HEK293 (cell line): ENCODE measurements around the gene GRAP2.

Source experiments
- CTCF ChIA-PET: fragments of 350-600 bp; formaldehyde crosslinking; extraction: SDS; loops from one replicate; lab custom pipeline; 2021; ENCODE audit warnings: antibody characterized with exemption; lab: Yijun Ruan, JAX
- POLR2A ChIA-PET: fragments of 300-600 bp; formaldehyde crosslinking; extraction: SDS; loops from one replicate; lab custom pipeline; 2020; ENCODE audit warnings: antibody characterized with exemption, inconsistent platforms; lab: Yijun Ruan, JAX
- H3K27ac ChIP-seq: fragments of 200-500 bp; sonication (Bioruptor generic); 2 replicates; pipeline ENCODE4 v1.5.1; 2014; ENCODE audit warnings: low read depth, low read length, control low read depth, inconsistent platforms; ENCODE audit errors: extremely low read depth
- H3K36me3 ChIP-seq, 2 experiments: fragments of 200-500 bp in 1 of 2; sonication (Bioruptor generic) in 1 of 2; 1 replicate in 1 of 2; 2 replicates in 1 of 2; pipeline ENCODE4 v1.5.1; 2014 to 2017; ENCODE audit warnings: inconsistent platforms in 2 of 2, low read length in 2 of 2; ENCODE audit not compliant: control insufficient read depth in 2 of 2, insufficient read depth in 1 of 2
- H3K4me1 ChIP-seq: fragments of 200-500 bp; sonication (Bioruptor generic); 2 replicates; pipeline ENCODE4 v1.5.1; 2014; ENCODE audit warnings: mild to moderate bottlenecking, low read length, inconsistent platforms; ENCODE audit not compliant: control insufficient read depth, insufficient read depth
- H3K4me3 ChIP-seq: 2 replicates; pipeline ENCODE4 v1.5.1; 2011; ENCODE audit warnings: low read depth, mild to moderate bottlenecking, control low read depth, low read length, moderate library complexity
- H3K9me3 ChIP-seq: fragments of 200-500 bp; sonication (Bioruptor generic); 2 replicates; pipeline ENCODE4 v1.5.1; 2014; ENCODE audit warnings: low read depth, low read length, inconsistent platforms; ENCODE audit not compliant: control insufficient read depth, insufficient read depth
- GLI2 ChIP-seq: fragments of 450-650 bp; formaldehyde crosslinking; IDR thresholded peaks from 2 replicates; pipeline ENCODE4; 2017; ENCODE audit warnings: missing biosample characterization, missing genetic modification characterization, low read depth, borderline replicate concordance
- KLF9 ChIP-seq: fragments of 450-650 bp; formaldehyde crosslinking; IDR thresholded peaks from 2 replicates; pipeline ENCODE4 v1.5.1; 2016; ENCODE audit warnings: missing biosample characterization, missing genetic modification characterization, low read depth
- MZF1 ChIP-seq: fragments of 450-650 bp; formaldehyde crosslinking; IDR thresholded peaks from 2 replicates; pipeline ENCODE4 v1.5.1; 2017; ENCODE audit warnings: missing biosample characterization, missing genetic modification characterization, borderline replicate concordance
- SP3 ChIP-seq: fragments of 450-650 bp; formaldehyde crosslinking; IDR thresholded peaks from 2 replicates; pipeline ENCODE4 v1.5.1; 2016; ENCODE audit warnings: missing biosample characterization, missing genetic modification characterization
- WT1 ChIP-seq: fragments of 450-650 bp; formaldehyde crosslinking; IDR thresholded peaks from 2 replicates; pipeline ENCODE4 v1.5.1; 2016; ENCODE audit warnings: missing biosample characterization, missing genetic modification characterization
- YY2 ChIP-seq: fragments of 450-650 bp; formaldehyde crosslinking; IDR thresholded peaks from 2 replicates; pipeline ENCODE4 v1.5.1; 2016; ENCODE audit warnings: missing biosample characterization, missing genetic modification characterization
- ZFP41 ChIP-seq: fragments of 450-650 bp; formaldehyde crosslinking; IDR thresholded peaks from 2 replicates; pipeline ENCODE4 v1.5.1; 2016; ENCODE audit warnings: missing biosample characterization, missing genetic modification characterization, borderline replicate concordance
- ZFP69B ChIP-seq: fragments of 450-650 bp; formaldehyde crosslinking; IDR thresholded peaks from 2 replicates; pipeline ENCODE4 v1.5.1; 2016; ENCODE audit warnings: missing biosample characterization, missing genetic modification characterization
- ZNF10 ChIP-seq: fragments of 450-650 bp; formaldehyde crosslinking; IDR thresholded peaks from 2 replicates; pipeline ENCODE4 v1.5.1; 2017; ENCODE audit warnings: missing biosample characterization, missing genetic modification characterization
- ZNF112 ChIP-seq: fragments of 450-650 bp; formaldehyde crosslinking; IDR thresholded peaks from 2 replicates; pipeline ENCODE4 v1.5.0; 2017; ENCODE audit warnings: missing biosample characterization, missing genetic modification characterization
- ZNF133 ChIP-seq: fragments of 450-650 bp; formaldehyde crosslinking; IDR thresholded peaks from 2 replicates; pipeline ENCODE4 v1.5.1; 2016; ENCODE audit warnings: missing biosample characterization, missing genetic modification characterization
- ZNF140 ChIP-seq: fragments of 450-650 bp; formaldehyde crosslinking; IDR thresholded peaks from 2 replicates; pipeline ENCODE4 v1.5.1; 2016; ENCODE audit warnings: missing biosample characterization, missing genetic modification characterization
- ZNF211 ChIP-seq: fragments of 450-650 bp; formaldehyde crosslinking; IDR thresholded peaks from 2 replicates; pipeline ENCODE4 v1.5.1; 2016; ENCODE audit warnings: low read depth, missing biosample characterization, missing genetic modification characterization
- ZNF214 ChIP-seq: fragments of 450-650 bp; formaldehyde crosslinking; IDR thresholded peaks from 2 replicates; pipeline ENCODE4 v1.5.1; 2017; ENCODE audit warnings: missing biosample characterization, mild to moderate bottlenecking, missing genetic modification characterization, borderline replicate concordance
- ZNF248 ChIP-seq: fragments of 450-650 bp; formaldehyde crosslinking; IDR thresholded peaks from 2 replicates; pipeline ENCODE4 v1.5.1; 2017; ENCODE audit warnings: missing biosample characterization, missing genetic modification characterization
- ZNF350 ChIP-seq: fragments of 450-650 bp; formaldehyde crosslinking; IDR thresholded peaks from 2 replicates; pipeline ENCODE4 v1.5.0; 2017; ENCODE audit warnings: missing biosample characterization, mild to moderate bottlenecking, missing genetic modification characterization
- ZNF433 ChIP-seq: fragments of 450-650 bp; formaldehyde crosslinking; IDR thresholded peaks from 2 replicates; pipeline ENCODE4 v1.5.1; 2016; ENCODE audit warnings: missing biosample characterization, missing genetic modification characterization, low read depth
- ZNF501 ChIP-seq: fragments of 450-650 bp; formaldehyde crosslinking; IDR thresholded peaks from 2 replicates; pipeline ENCODE4 v1.5.1; 2016; ENCODE audit warnings: missing biosample characterization, missing genetic modification characterization
- ZNF521 ChIP-seq: fragments of 450-650 bp; formaldehyde crosslinking; IDR thresholded peaks from 2 replicates; pipeline ENCODE4 v1.5.1; 2017; ENCODE audit warnings: missing biosample characterization, mild to moderate bottlenecking, missing genetic modification characterization
- ZNF558 ChIP-seq: fragments of 450-650 bp; formaldehyde crosslinking; IDR thresholded peaks from 2 replicates; pipeline ENCODE4 v1.5.1; 2016; ENCODE audit warnings: missing biosample characterization, missing genetic modification characterization
- ZNF621 ChIP-seq: fragments of 450-650 bp; formaldehyde crosslinking; IDR thresholded peaks from 2 replicates; pipeline ENCODE4 v1.5.1; 2017; ENCODE audit warnings: missing biosample characterization, missing genetic modification characterization
- ZNF654 ChIP-seq: fragments of 450-650 bp; formaldehyde crosslinking; IDR thresholded peaks from 2 replicates; pipeline ENCODE4 v1.5.1; 2016; ENCODE audit warnings: low read depth, missing biosample characterization, missing genetic modification characterization
- ZNF677 ChIP-seq: fragments of 450-650 bp; IDR thresholded peaks from 2 replicates; pipeline ENCODE4 v1.5.0; 2018; ENCODE audit warnings: missing biosample characterization, mild to moderate bottlenecking, missing genetic modification characterization, moderate library complexity
- ZNF701 ChIP-seq: fragments of 450-650 bp; formaldehyde crosslinking; IDR thresholded peaks from 2 replicates; pipeline ENCODE4 v1.5.1; 2016; ENCODE audit warnings: missing biosample characterization, missing genetic modification characterization
- ZNF777 ChIP-seq: fragments of 450-650 bp; formaldehyde crosslinking; IDR thresholded peaks from 2 replicates; pipeline ENCODE4 v1.5.1; 2017; ENCODE audit warnings: missing biosample characterization, missing genetic modification characterization, borderline replicate concordance
- ZNF837 ChIP-seq: fragments of 450-650 bp; formaldehyde crosslinking; IDR thresholded peaks from 2 replicates; pipeline ENCODE4 v1.5.1; 2016; ENCODE audit warnings: missing biosample characterization, missing genetic modification characterization
- ZNF843 ChIP-seq: fragments of 450-650 bp; formaldehyde crosslinking; IDR thresholded peaks from 2 replicates; pipeline ENCODE4 v1.5.1; 2016; ENCODE audit warnings: missing biosample characterization, missing genetic modification characterization
- TF ChIP-seq, protein P1 (sequence below): fragments of 450-650 bp; IDR thresholded peaks from 2 replicates; pipeline ENCODE4 v1.5.1; 2018; ENCODE audit warnings: missing biosample characterization, missing genetic modification characterization
- TF ChIP-seq, protein P2 (sequence below): IDR thresholded peaks from 2 replicates; pipeline ENCODE4 v1.6.1; 2011; ENCODE audit warnings: mild to moderate bottlenecking, low read depth, low read length, borderline replicate concordance
- TF ChIP-seq, protein P3 (sequence below): fragments of 450-650 bp; IDR thresholded peaks from 2 replicates; pipeline ENCODE4 v1.5.1; 2018; ENCODE audit warnings: missing biosample characterization, mild to moderate bottlenecking, missing genetic modification characterization
- TF ChIP-seq, protein P4 (sequence below): fragments of 450-650 bp; formaldehyde crosslinking; IDR thresholded peaks from 2 replicates; pipeline ENCODE4 v1.5.1; 2017; ENCODE audit warnings: missing biosample characterization, missing genetic modification characterization

The GRAP2 gene

DNA sequence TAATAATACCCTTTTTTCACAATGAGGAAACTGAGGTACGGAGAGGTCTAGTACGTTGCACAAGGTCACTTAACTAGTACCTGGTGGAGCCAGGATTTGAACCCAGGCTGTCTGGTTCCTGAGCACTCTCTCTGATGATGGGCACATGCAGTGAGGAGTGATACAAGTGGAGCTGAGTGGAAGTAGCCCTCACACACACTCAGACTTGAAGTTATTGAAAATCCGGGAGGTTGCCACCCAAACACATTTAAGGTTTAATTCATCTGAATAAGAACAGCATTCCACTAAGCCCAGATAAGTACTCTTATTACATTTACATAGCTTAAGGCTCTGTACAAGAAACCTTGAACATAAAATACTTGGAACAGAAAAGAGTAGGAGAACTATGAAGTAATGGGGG lies 4.8 kb downstream of the GRAP2 start (continued):
- TF ChIP-seq, protein P1, sequence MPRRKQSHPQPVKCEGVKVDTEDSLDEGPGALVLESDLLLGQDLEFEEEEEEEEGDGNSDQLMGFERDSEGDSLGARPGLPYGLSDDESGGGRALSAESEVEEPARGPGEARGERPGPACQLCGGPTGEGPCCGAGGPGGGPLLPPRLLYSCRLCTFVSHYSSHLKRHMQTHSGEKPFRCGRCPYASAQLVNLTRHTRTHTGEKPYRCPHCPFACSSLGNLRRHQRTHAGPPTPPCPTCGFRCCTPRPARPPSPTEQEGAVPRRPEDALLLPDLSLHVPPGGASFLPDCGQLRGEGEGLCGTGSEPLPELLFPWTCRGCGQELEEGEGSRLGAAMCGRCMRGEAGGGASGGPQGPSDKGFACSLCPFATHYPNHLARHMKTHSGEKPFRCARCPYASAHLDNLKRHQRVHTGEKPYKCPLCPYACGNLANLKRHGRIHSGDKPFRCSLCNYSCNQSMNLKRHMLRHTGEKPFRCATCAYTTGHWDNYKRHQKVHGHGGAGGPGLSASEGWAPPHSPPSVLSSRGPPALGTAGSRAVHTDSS: no peak
- no peak for TF ChIP-seq ZNF350 (tag by site-specific recombination)
- no peak for TF ChIP-seq ZNF701 (tag by site-specific recombination)
- no peak for TF ChIP-seq ZNF133 (tag by site-specific recombination)
- no peak for TF ChIP-seq ZNF214
- no peak for TF ChIP-seq WT1
- no peak for TF ChIP-seq ZNF521 (tag by site-specific recombination)
- no peak for TF ChIP-seq YY2 (tag by site-specific recombination)
- TF ChIP-seq ZNF558 (tag by site-specific recombination): no peak
- TF ChIP-seq ZNF621: no peak
- TF ChIP-seq, protein P2, sequence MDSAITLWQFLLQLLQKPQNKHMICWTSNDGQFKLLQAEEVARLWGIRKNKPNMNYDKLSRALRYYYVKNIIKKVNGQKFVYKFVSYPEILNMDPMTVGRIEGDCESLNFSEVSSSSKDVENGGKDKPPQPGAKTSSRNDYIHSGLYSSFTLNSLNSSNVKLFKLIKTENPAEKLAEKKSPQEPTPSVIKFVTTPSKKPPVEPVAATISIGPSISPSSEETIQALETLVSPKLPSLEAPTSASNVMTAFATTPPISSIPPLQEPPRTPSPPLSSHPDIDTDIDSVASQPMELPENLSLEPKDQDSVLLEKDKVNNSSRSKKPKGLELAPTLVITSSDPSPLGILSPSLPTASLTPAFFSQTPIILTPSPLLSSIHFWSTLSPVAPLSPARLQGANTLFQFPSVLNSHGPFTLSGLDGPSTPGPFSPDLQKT: no peak
- no peak for TF ChIP-seq ZNF433 (tag by site-specific recombination)

DNA sequence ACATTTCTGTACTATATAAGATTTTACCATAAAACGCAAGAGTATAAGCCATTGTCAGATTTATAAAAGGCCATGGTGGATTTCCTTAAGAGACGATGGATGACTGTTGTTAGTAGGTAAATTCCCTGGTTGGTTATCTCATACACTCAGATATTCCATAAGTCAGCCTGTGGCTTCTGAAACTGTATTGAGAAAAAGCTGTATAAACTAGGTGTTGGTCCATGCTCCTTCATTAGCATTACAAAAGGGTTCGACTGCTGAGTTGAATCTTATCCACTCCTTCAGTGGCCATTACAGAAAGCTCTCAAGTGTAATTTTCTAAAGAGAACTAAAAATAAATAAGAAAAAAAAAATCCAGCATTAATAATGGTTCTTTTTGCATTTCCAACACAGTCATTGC lies 5.3 kb downstream of the GRAP2 start:
- no peak overlapping the region for H3K27ac ChIP-seq
- H3K9me3 ChIP-seq: no peaks in the 10 kb centered on the region
- H3K36me3 ChIP-seq: no peaks in the 10 kb centered on the region
- no peak overlapping the region for H3K4me3 ChIP-seq
- ChIA-PET POLR2A (no interaction called here), CTCF (interaction anchor here (0.7 to 1.0 kb wide), 2 partner anchors 10 to 119 kb away, joined by 3 read pairs; no protein-coding TSS in a partner anchor)
- H3K4me1 ChIP-seq: no peaks in the 10 kb centered on the region
- TF ChIP-seq MZF1: no peak
- no peak for TF ChIP-seq ZNF777 (tag by site-specific recombination)

DNA sequence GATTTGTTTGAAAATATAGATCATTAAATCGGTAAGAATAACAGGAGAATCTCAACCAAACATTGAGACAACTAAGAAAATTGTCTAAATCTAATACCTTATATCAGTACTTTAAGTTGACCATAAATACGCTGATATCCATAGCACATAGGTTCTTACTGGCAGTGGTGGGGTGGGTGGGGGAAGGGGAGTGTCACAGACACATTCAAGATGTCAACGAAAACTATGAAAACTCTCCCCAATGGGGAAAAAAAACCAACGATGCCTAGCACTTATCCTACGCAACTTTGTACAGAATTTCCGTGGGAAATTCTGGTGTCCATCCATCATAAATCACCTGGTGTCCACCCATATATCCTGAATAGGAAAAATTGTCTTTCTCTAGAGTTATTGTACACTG lies 6.2 kb downstream of the GRAP2 start:
- no peaks in the 10 kb centered on the region for H3K36me3 ChIP-seq
- H3K4me1 ChIP-seq: no peaks in the 10 kb centered on the region
- POLR2A ChIA-PET: no interaction called here
- no peak overlapping the region for H3K4me3 ChIP-seq
- CTCF ChIA-PET: interaction anchor here (0.7 kb wide), 1 partner anchor 165 kb away, joined by 3 read pairs; no protein-coding TSS in a partner anchor
- no peak overlapping the region for H3K27ac ChIP-seq
- H3K9me3 ChIP-seq: no peaks in the 10 kb centered on the region
- TF ChIP-seq ZNF843 (tag by site-specific recombination) (no peak), ZNF654 (tag by site-specific recombination) (no peak), ZNF501 (no peak), ZNF248 (tag by site-specific recombination) (no peak), KLF9 (tag by site-specific recombination) (no peak), SP3 (tag by site-specific recombination) (no peak), ZNF140 (tag by site-specific recombination) (no peak), ZNF112 (tag by site-specific recombination) (no peak), GLI2 (tag by site-specific recombination) (no peak), ZNF10 (tag by site-specific recombination) (no peak), ZFP41 (no peak), ZNF211 (tag by site-specific recombination) (no peak), ZNF701 (tag by site-specific recombination) (no peak), ZFP69B (tag by site-specific recombination) (no peak), ZNF677 (tag by site-specific recombination) (no peak), ZNF837 (no peak)
- TF ChIP-seq, protein P3, sequence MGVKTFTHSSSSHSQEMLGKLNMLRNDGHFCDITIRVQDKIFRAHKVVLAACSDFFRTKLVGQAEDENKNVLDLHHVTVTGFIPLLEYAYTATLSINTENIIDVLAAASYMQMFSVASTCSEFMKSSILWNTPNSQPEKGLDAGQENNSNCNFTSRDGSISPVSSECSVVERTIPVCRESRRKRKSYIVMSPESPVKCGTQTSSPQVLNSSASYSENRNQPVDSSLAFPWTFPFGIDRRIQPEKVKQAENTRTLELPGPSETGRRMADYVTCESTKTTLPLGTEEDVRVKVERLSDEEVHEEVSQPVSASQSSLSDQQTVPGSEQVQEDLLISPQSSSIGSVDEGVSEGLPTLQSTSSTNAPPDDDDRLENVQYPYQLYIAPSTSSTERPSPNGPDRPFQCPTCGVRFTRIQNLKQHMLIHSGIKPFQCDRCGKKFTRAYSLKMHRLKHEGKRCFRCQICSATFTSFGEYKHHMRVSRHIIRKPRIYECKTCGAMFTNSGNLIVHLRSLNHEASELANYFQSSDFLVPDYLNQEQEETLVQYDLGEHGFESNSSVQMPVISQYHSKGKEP (tag by site-specific recombination): no peak
- TF ChIP-seq, protein P4, sequence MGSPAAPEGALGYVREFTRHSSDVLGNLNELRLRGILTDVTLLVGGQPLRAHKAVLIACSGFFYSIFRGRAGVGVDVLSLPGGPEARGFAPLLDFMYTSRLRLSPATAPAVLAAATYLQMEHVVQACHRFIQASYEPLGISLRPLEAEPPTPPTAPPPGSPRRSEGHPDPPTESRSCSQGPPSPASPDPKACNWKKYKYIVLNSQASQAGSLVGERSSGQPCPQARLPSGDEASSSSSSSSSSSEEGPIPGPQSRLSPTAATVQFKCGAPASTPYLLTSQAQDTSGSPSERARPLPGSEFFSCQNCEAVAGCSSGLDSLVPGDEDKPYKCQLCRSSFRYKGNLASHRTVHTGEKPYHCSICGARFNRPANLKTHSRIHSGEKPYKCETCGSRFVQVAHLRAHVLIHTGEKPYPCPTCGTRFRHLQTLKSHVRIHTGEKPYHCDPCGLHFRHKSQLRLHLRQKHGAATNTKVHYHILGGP: no peak
